ENCODE data around the gene TSPAN11. TPM values are rescaled to one million over a fixed set of nuclear protein-coding genes. Genes with fewer than 3 reads are reported as not detected.

The TSPAN11 gene
- total and polyA plus RNA-seq, 2 of the 8 experiments (the other 6 are each of a cell fraction or from before 2014, with no cell fraction given) = 3.9 to 8.2 TPM

- no peak for TF ChIP-seq CHD7 (IDR thresholded peaks at IDR 0.05; ENCODE audit: insufficient replicate concordance, low read length)
- TF ChIP-seq PHF8 (conservative IDR thresholded peaks at IDR 0.05; ENCODE audit: low read depth, low read length) = no peak
- no peak for TF ChIP-seq RNF2 (IDR thresholded peaks at IDR 0.05; ENCODE audit: borderline replicate concordance, low read depth, low read length, missing control alignments, poor library complexity, severe bottlenecking)
- no peak for TF ChIP-seq TEAD4 (IDR thresholded peaks at IDR 0.05; ENCODE audit: low read depth, low read length)
- no peak for TF ChIP-seq ATF2 (IDR thresholded peaks at IDR 0.05; ENCODE audit: low read length)
- no peak for TF ChIP-seq MAFK (IDR thresholded peaks at IDR 0.05; ENCODE audit: low read depth, low read length)
- TF ChIP-seq BCL11A (IDR thresholded peaks at IDR 0.05; ENCODE audit: low read depth in 2 of 2, low read length in 2 of 2) = no peak
- no peak for TF ChIP-seq EP300 (IDR thresholded peaks at IDR 0.05; ENCODE audit: borderline replicate concordance in 1 of 2, low read depth in 2 of 2, low read length in 2 of 2)
- no peak for TF ChIP-seq BRCA1 (IDR thresholded peaks at IDR 0.05; ENCODE audit: low read depth, low read length)
These were observed 41.7 kb downstream of the TSPAN11 start (continued) for GRCh38 chr12:30968211-30968610.

All from H1 (cell line).